Adrenal gland (tissue), 5 donors: ENCODE data around the gene ZNRF1.

Experiments
- CTCF ChIP-seq, 6 experiments: fragments of 450-650 bp in 4 of 6; fragments of 200-600 bp in 2 of 6; sonication (generic) in 1 of 6; IDR thresholded peaks; 1 replicate in 5 of 6; 2 replicates in 1 of 6; pipeline versions ENCODE4 v1.5.1 to v1.8.0; 2016 to 2021; ENCODE audit warnings: antibody characterized with exemption in 6 of 6, mild to moderate bottlenecking in 2 of 6, moderate library complexity in 1 of 6
- POLR2A ChIP-seq, 2 donors: fragments of 450-650 bp; IDR thresholded peaks; one replicate each; pipeline ENCODE4 v1.6.1; 2017; ENCODE audit warnings: antibody characterized with exemption in 2 of 2, mild to moderate bottlenecking in 2 of 2, moderate library complexity in 1 of 2
- donor health status: DM: no; HTN: no; CAD: no.

DNA sequence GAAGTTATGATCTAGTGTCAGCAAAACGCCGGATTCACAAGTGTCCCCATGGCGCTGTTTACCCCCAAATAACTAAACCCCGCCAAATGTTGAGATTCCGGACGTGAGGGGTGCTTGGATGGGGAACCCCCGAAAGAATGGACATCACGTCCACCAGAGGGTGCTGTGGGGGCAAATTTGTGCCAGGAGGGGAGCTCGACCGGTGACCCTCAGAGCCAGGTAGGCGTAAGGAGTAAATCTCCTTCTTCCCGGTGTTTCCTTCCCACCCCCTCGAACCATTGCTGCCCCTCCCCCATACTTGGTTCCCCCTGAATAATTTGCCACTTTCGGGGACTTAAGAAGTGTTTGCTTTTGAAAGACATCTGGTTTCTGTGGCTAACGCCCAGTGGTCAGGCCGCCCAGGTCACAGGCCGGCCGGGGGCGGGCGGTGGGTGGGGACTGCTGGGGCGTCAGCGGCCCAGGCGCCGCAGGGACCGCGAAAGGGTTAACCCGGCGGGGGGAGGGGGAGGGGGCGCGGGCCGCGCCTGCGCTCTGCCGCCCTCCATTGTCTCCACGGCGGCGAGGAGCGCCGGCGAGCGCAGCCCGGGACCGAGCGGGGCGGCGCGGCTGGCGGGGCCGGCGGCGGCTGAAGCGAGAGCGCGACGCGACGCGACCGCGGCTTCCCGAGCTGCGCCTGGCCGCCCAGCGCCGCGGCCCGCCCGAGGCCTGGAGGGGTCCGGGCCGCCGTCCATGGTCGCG, at the start of gene ZNRF1:
- TF ChIP-seq CTCF (IDR thresholded peaks at IDR 0.05): peak; percentile 69 to 94 (median 79)
- TF ChIP-seq POLR2A (IDR thresholded peaks at IDR 0.05): peak; percentile 39 to 47
